ENCODE measurements around the gene MRPS21.

MRPS21 gene

GRCh38 chr1:150293433-150294253 is at the start of gene MRPS21:
Gene MRPS21 (plus strand): TSS chr1:150293861. CDS start chr1:150294367, 506 bp downstream.
- DNase-seq (ENCODE audit: low spot score), result peak; percentile 88

- DNase-seq (ENCODE audit: low spot score), result no peak
Observed at GRCh38 chr1:150249936-150250335, 43.7 kb upstream of the MRPS21 start.

DNA sequence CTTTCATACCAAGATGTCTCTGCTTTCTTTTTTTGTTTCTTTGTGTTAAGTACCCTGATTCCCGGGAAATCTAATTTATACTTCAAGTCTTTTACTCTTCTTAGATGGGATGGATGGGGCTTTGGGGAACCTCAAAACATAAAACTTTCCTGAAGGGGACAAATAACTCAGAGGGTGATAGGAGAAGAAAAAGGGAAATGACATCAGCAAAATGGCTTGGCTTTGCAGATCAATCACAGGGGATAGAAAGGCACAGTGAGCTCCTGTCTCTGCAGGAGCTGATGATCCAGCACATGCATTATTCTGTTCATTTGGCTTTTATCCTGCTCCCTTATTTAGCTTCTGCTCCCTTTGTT is 37.5 kb upstream of the MRPS21 start:
- DNase-seq (ENCODE audit: low spot score), result no peak

DNA sequence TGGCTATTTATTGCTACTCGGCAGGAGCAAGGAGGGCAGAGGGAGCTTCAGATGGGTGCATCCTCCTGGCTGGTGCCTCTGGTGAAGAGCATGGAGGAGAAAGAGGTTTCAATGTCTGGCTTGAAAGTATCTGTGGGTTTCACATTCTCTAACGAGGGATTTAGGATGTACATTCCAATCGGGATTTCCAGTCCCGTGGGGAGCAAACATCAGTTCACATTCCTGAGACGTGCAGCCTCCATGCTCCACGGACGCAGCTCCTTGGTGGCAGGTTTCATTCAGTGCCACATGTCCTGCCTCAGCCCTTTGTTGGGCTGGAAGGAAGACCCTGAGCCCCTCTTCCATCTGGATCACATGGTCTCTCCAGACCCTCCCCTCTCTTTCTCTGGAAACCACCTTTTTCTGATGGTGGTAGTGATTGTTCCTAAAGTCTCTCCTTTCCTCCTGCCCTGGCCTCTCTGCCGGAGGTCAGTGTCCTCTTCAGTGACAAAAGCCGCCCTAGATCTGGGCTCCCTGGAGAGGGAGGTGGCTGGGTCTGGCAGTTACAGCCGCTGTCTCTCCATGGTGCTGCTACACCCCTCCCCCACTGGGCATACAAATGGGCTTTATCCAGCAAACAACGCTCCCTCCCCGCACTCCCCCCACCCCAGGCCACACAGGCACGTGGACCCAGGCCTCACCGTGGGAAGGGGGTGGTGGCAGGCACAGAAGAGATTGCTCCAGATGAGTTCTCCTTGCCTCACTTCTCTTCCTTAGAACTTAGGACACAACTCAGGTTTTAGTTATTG is 36.9 kb upstream of the MRPS21 start:
- no peak for DNase-seq (ENCODE audit: low spot score)

DNA sequence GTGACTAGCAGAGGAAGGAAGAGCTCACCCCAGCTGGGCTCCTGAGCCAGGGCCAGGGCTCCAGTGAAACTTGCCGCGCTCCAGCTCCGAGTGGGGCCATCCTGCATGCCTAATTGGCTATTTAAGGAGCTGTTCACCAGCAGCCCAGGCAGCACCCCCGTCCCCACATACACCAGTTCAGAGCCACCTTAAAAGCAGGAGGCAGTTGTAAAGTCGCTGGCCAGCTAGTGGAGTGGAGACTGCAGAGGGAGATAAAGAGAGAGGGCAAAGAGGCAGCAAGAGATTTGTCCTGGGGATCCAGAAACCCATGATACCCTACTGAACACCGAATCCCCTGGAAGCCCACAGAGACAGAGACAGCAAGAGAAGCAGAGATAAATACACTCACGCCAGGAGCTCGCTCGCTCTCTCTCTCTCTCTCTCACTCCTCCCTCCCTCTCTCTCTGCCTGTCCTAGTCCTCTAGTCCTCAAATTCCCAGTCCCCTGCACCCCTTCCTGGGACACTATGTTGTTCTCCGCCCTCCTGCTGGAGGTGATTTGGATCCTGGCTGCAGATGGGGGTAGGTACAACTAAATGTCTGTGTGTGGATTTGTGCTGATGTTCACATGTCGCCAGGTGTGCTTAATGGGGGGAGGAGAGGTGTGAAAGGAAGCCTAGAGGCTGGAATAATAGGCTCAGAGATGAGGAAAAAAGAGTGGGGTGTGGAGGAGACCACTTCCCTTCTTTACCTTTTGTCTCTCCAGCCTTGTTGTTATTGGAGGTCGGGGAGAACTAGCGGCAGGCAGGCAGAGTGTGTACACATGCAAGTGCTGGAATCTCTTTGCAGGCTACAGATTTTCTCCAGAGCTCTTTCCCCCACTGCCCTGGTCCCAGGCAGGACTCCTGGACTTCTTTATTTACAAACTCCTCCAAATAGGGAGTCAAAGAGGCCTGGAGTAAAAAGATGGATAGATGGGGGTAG is 35.8 kb upstream of the MRPS21 start, which contains the start of gene CA14:
Gene CA14 (plus strand): TSS at position 151 of the 962 bp plus-strand sequence. CDS start 355 bp downstream, at position 506.
- no peak for DNase-seq (ENCODE audit: low spot score)

DNA sequence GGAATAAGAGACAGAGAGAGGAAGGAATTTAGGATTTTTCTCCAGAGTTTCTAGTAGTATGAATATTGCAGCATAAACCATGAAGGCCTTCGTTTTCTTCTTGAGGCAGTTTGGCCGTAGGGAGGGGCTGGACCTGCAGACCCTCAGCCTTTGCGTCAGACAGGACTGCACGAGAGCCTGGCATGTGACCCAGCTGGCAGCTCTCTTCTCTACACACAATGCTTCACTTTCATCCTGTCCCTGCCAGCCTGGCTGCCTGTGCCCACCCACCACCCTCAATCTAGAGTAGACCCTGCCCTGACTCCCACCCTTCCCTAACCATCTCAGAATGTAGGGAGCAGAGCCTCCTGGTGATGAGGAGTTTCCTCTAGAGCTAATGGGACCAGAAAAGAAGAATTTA is 34.4 kb upstream of the MRPS21 start:
- peak; percentile 51 for DNase-seq (ENCODE audit: low spot score)

DNA sequence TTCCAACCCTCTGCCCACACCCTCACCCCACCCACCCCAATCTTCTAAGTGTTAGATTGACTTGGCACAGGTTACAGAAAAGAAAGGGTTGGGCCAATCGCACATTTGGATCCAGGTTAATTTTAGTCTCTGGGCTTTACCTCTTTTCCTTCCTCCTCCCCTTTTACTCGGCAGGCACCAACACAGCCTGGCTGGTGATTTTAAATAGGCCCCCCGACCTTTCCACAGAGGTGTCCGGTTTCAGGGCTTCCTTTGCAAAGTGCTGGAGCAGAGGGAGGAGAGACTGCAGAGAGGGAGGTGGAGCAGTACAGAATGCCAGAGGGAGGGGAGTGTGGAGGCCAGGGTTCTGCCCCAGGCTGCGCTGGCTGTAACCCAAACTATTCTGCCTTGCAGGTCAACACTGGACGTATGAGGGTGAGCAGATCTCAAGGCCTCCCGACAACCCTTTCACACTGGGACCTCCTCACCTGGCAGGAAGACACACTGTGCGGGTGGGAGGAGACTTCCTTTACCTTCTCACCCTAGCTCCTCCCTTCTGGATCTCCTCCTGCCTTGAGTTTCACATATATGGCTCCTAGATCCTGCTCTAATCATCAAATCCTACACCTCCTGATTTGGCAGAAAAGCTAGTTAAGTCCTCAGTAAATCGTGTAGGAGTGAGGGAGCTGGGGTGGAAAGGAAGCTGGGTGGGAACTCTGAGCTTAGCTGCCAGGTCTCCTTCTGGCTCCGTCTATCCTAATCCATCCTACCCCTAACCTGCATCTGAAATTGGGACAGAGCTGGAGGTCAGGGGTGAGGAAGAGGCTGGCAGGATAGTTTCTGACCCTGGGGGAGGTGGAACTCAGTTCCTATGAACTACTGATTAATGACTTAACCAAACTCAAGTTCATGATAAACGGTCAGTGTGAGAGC is 33.6 kb upstream of the MRPS21 start:
- no peak for DNase-seq (ENCODE audit: low spot score)

DNA sequence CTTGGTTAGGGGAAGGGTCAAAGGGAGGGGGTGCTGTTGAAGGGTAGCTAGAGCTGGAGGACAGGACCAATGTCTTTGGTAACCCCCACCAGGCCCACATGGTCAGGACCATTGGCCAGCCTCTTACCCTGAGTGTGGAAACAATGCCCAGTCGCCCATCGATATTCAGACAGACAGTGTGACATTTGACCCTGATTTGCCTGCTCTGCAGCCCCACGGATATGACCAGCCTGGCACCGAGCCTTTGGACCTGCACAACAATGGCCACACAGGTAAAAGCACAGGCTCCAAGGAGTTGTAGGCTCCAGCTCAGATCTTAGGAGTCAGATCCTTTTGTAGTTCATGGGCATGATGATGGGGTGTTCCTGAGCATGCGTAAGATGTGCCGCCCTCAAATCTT is 32.3 kb upstream of the MRPS21 start:
- DNase-seq (ENCODE audit: low spot score), result no peak

- no peak for DNase-seq (ENCODE audit: low spot score)
Observed at GRCh38 chr1:150262388-150263320, 31.0 kb upstream of the MRPS21 start.

GRCh38 chr1:150263549-150263948 is 30.1 kb upstream of the MRPS21 start:
- no peak for DNase-seq (ENCODE audit: low spot score)

- no peak for DNase-seq (ENCODE audit: low spot score)
Observed at GRCh38 chr1:150267896-150268295, 25.8 kb upstream of the MRPS21 start.

DNA sequence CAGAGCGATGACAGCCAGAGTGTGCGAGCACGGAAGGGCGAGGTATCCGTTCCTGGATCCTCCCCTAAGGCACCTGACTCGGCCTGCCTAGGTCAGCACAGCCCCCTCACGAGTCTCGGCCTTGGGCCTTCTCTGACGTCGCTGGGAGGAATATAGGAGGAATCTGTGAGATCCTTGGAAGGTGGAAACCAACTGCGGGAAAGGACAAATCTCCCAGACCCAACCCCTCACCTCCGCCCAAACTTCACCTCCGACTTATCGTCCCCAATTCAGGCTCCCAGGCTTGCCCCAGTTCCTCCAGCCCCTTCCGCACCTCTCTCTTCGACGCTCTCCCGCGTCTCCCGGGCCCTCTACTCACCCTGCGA is 25.3 kb upstream of the MRPS21 start:
- DNase-seq (ENCODE audit: low spot score), result no peak

GRCh38 chr1:150268705-150269403 is 24.8 kb upstream of the MRPS21 start, which contains the start of gene APH1A:
Gene APH1A (minus strand): TSS chr1:150269016. CDS start chr1:150268810, 206 bp downstream.
- peak; percentile 98 for DNase-seq (ENCODE audit: low spot score)

DNA sequence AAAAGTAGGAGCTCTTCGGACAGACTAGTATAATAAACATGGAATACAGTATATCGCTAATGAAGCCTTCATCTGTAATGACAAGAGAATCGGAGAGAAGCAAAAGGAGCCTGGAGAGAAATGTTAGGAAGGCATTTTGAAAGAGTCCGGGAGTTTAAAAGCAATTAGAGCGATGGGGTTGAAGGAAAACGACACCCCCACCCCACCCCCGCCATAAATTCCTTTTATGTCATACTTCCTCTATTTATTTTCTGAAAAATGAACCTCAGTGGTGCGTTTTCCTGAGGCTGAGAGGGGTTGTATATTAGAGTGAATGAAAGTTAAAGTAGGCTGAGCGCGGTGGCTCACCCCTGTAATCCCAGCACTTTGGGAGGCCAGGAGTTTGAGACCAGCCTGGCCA is 24.2 kb upstream of the MRPS21 start:
- DNase-seq (ENCODE audit: low spot score), result no peak

DNA sequence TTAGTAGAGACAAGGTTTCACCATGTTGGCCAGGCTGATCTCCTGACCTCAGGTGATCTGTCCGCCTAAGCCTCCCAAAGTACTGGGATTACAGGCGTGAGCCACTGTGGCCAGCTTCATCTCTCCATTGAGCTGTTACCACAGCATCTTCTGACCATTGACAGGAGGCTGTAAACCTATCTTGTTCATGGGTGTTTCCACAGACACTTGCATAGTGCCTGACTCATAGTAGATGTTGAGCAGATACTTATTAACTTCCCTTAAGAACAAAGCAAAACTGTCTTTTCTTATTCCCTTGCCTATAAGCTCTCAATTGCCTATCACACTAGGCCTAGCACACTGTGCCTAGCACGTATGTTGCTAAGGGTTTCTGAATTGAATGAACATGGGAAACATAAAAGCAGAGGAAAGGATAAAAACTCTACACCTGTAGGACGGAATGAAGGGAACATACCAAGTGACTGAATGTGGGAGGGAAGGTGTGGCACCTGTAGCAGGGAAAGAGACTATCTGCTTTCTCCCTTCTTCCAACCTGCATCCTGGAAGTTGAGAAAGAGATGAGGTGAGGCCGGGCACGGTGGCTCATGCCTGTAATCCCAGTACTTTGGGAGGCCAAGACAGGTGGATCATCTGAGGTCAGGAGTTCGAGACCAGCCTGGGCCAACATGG is 22.2 kb upstream of the MRPS21 start:
- no peak for DNase-seq (ENCODE audit: low spot score)

DNA sequence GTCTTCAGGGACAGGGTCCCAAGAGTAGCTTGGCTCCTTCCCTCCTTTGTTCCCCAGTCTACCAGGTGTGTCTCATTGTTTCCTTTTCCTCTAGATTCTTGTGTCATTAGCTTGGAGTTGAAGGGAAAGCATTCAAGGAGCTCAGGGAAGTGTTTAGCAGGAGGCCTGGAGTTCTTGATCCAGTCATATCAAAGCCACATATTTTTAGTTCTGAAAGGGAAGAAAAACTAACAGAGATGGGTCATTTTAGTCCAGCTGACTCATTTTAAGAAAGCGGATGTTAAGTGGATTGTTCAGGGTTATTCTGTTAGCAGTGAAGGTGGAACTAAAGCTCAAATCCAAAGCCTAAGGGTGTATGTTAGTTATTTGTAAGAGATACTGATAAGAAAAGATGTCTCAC is 20.4 kb upstream of the MRPS21 start:
- DNase-seq (ENCODE audit: low spot score), result no peak

DNA sequence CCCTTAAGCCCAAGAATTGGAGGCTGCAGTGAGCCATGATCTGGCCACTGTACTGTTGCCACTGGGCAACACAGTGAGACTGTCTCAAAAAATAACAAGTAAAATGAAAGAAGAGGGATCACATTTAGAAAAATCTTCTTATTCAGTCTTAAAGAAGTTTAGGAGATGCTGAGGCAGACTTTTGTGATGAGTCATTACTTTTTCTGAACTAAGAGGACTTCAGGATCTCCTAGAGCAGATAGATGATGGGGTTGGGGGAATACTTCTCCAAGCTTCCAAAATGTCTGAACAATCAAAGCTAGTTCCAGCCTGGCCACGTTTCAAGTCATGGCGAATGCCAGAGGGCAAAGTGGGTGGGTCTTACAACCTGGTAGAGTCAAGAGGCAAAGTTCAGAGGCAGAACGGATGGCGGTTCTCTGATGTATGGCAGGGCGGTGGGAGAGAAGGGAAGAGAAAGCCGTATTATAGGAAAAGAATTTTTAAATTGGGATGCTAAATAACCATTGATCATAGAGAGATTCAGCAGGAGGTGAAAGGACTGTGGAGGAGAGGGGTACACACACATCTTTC is 13.4 kb upstream of the MRPS21 start:
- no peak for DNase-seq (ENCODE audit: low spot score)

GRCh38 chr1:150281221-150281757 is 12.4 kb upstream of the MRPS21 start:
- DNase-seq (ENCODE audit: low spot score), result peak; percentile 62
